HG02970 (cell line): ENCODE results near the gene SCP2.
"Not testable (repeated sequence)": the region's sequence is repeated elsewhere in the genome, so short reads cannot be mapped to it uniquely, and the experiment has no call there.

Experiments
- ATAC-seq: cut with Tn5 transposase; IDR thresholded peaks from one replicate; pipeline ENCODE4 v1.9.1; 2021; ENCODE audit warnings: mild to moderate bottlenecking, moderate library complexity, moderate number of reproducible peaks; ENCODE audit not compliant: unreplicated experiment, low FRiP score

The SCP2 gene

GRCh38 chr1:52916241-52916975 lies 10.7 kb upstream of the SCP2 start:
- no peak for ATAC-seq

GRCh38 chr1:52917156-52917555 lies 9.9 kb upstream of the SCP2 start:
- ATAC-seq: no peak

GRCh38 chr1:52917581-52917980 lies 9.5 kb upstream of the SCP2 start:
- ATAC-seq: no peak

GRCh38 chr1:52918201-52918600 lies 8.9 kb upstream of the SCP2 start:
- no peak for ATAC-seq

GRCh38 chr1:52919051-52919722 lies 7.9 kb upstream of the SCP2 start:
- no peak for ATAC-seq

GRCh38 chr1:52919723-52920483 lies 7.2 kb upstream of the SCP2 start:
- ATAC-seq: no peak

GRCh38 chr1:52920791-52921291 lies 6.2 kb upstream of the SCP2 start:
- ATAC-seq: no peak

GRCh38 chr1:52925571-52926005 lies 1.5 kb upstream of the SCP2 start:
- ATAC-seq: no peak

- ATAC-seq: no peak
Measured at GRCh38 chr1:52926864-52927211, 238 bp upstream of the SCP2 start.

GRCh38 chr1:52928015-52928404 lies 934 bp downstream of the SCP2 start:
- ATAC-seq: no peak

GRCh38 chr1:52929019-52929418 lies 1.9 kb downstream of the SCP2 start:
- no peak for ATAC-seq

- ATAC-seq: no peak
Measured at GRCh38 chr1:52937433-52938182, 10.5 kb downstream of the SCP2 start.

- ATAC-seq: no peak
Measured at GRCh38 chr1:52938183-52938451, 11.0 kb downstream of the SCP2 start.

- no peak for ATAC-seq
Measured at GRCh38 chr1:52943876-52944416, 16.9 kb downstream of the SCP2 start.

GRCh38 chr1:52944566-52944965 lies 17.5 kb downstream of the SCP2 start:
- no peak for ATAC-seq

- ATAC-seq: no peak
Measured at GRCh38 chr1:52947490-52947889, 20.4 kb downstream of the SCP2 start.

GRCh38 chr1:52949602-52950001 lies 22.5 kb downstream of the SCP2 start:
- ATAC-seq: not testable (repeated sequence)

GRCh38 chr1:52952112-52952511 lies 25.0 kb downstream of the SCP2 start:
- no peak for ATAC-seq

- no peak for ATAC-seq
Measured at GRCh38 chr1:52955129-52955970, 28.3 kb downstream of the SCP2 start.

- no peak for ATAC-seq
Measured at GRCh38 chr1:52963101-52963500, 36.0 kb downstream of the SCP2 start.
